AG08396 (cell line): ENCODE data around the gene CYP3A7.
"Not testable (repeated sequence)": the region's sequence is repeated elsewhere in the genome, so short reads cannot be mapped to it uniquely, and the experiment has no call there.

Source experiments
- DNase-seq: peaks from one replicate; pipeline ENCODE4 v3.0.0; 2012; ENCODE audit warnings: low spot score, mixed read lengths

CYP3A7 gene

GRCh38 chr7:99734987-99735386, at the start of gene CYP3A7:
Gene CYP3A7, minus strand, starts transcription at chr7:99735196. Its CDS starts 103 bp downstream, at chr7:99735093.
- DNase-seq, result no peak

DNA sequence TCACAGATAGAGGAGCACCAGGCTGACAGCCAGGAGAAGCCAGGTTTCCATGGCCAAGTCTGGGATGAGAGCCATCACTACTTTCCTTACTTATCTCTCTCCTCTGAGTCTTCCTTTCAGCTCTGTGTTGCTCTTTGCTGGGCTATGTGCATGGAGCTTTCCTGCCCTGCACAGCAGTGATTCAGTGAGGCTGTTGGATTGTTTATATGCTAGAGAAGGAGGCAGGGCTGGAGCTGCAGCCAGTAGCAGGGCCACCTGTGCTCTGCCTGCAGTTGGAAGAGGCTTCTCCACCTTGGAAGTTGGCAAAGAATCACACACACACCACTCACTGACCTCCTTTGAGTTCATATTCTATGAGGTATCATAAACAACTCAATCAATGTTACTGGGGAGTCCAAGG, 49.0 kb upstream of the CYP3A7 start, which contains the start of gene CYP3A4:
TSS of gene CYP3A4 (minus strand) at position 178 of the 400 bp plus-strand sequence. CDS start at position 75, 103 bp downstream.
- DNase-seq, result no peak

DNA sequence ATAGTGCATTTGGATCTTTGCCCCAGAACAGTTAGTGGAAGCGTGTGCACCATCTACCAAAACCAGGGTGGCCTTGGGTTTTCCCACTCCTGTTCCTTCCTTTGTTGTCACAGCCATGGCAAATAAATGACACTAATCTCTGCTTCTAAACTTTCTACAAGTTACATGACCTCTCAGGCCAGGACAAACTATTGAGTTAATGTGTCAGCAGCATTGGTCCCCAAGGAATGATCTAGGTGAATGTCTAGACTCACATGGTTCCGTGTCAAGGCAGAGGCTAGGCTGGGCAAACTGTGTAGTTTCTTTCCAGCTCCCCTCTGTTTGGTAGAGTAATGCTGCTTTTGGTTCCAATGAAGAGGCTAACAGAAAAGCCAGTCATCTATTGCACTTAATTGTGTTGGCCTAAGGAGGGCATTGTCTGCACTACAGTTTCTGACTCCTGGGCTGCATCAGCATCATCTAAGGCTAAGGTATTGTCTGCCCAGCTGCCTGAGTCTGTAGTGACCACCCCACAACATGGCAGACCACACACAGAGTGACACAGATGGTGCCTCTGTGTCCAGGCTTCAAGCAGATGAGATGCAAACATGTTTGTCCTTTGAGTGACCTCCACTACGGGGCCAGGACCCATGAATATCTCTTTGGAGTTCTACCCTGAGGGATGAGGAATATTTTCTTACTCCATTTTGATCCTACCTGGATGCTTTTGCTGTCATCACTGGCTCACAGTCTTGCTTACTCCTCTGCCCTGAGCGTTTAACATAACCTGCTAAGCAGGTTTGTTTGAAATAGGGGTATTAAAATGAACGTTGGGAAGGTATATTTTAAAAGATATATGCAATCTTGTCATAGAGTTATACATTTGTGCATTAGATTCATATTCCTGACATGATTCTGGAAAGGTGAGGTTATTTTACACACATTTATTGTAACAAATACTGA, 47.3 kb upstream of the CYP3A7 start:
- no peak for DNase-seq

DNA sequence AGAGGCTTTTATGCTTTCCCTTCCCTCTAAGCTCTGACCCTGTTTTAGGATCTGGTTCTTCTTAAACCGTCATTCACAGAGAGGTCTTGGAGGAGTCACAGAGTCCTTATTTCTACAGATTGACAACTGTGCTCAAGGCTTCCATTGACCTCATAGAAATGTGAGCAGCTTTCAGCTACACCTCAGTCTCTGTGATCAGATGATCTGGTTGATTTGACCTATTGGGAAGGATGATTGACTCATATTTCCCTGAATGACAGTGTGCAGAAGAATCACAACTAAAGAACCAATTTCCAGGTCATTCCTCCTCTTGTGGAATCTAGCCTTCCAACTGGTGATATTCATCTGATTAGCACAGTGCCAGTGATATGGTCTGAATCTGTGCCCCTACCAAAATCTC, 45.6 kb upstream of the CYP3A7 start:
- DNase-seq, result no peak

GRCh38 chr7:99779949-99780348, 45.0 kb upstream of the CYP3A7 start:
- no peak for DNase-seq

DNA sequence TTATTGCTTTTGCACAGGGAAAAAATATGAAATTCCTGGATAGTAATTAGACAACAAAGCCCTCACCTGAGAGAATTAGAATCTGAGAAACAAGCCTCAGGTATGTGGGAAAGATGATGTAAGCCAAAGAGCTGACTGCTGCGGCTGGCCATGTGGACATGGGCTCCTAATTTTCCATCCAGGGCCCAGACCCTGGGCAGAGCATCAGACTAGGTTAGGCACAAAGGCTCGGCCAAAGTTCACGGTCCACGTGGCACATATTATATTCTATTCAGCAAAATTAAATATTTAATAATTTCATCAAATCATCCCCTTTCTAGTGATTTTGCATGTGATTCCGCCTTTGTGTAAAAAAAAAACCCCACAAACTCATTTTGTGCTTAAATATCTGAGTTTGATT, 43.9 kb upstream of the CYP3A7 start:
- no peak for DNase-seq

DNA sequence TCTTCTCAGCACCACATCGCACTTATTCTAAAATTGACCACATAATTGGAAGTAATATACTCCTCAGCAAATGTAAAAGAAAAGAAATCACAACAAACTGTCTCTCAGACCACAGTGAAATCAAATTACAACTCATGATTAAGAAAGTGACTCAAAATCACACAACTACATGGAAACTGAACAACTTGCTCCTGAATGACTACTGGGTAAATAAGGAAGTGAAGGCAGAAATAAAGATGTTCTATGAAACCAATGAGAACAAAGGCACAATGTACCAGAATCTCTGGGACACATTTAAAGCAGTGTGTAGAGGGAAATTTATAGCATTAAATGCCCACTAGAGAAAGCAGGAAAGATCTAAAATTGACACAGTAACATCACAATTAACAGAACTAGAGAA, 38.4 kb upstream of the CYP3A7 start:
- not testable (repeated sequence) for DNase-seq

GRCh38 chr7:99772565-99772964, 37.6 kb upstream of the CYP3A7 start:
- DNase-seq, result no peak

GRCh38 chr7:99769494-99769893, 34.5 kb upstream of the CYP3A7 start:
- not testable (repeated sequence) for DNase-seq

GRCh38 chr7:99768471-99768870, 33.5 kb upstream of the CYP3A7 start:
- no peak for DNase-seq

- no peak for DNase-seq
Measured at GRCh38 chr7:99767662-99768061, 32.7 kb upstream of the CYP3A7 start.

- no peak for DNase-seq
Measured at GRCh38 chr7:99766484-99767099, 31.6 kb upstream of the CYP3A7 start.

- no peak for DNase-seq
Measured at GRCh38 chr7:99764478-99764877, 29.5 kb upstream of the CYP3A7 start.

DNA sequence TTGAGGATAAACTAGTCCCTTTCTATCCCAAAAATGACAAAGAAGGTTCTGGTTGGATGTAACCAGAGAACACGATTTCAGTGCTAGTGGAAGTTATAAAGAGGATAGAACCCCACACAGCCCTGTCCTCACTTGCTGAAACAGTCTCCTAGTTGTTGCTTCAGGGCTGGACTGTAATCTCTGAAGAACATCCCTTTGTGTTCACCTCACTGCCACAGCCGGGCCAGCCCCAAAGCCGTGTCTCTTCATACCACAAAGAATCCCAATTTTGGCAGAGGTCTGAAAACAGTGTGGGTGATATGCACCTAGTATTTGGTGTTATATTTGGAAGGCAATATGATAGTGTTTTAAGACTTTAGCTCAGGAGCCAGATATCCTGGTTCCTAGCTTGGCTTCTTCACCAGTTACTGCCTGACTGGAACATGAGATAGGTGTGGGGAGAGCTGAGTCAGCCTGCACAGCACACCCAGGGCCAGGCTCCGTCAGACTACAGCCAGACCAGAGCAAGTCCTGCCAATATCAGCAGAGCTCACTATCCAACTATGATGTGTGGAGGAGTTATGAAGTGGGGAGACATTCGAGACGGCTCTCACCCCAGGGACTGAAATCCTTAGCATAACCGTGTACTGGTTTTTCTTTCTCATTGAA, 27.8 kb upstream of the CYP3A7 start:
- peak; percentile 43 for DNase-seq

- no peak for DNase-seq
Measured at GRCh38 chr7:99755085-99755484, 20.1 kb upstream of the CYP3A7 start.

DNA sequence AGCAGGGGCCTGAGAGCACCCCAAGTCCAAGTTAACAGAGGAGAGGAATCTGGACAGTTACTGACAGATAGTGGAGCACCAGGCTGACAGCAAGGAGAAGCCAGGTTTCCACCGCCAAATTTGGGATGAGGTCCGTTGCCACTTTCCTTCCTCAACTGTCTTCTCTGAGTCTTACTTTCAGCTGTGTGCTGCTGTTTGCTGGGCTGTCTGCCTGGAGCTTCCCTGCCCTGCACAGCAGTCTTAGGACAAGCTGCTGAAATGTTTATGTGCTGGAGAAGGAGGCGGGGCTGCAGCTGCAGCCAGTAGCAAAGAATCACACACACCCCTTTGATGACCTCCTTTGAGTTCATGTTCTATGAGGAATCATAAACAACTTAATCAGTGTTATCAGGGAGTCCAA, 17.4 kb upstream of the CYP3A7 start:
- DNase-seq, result no peak

DNA sequence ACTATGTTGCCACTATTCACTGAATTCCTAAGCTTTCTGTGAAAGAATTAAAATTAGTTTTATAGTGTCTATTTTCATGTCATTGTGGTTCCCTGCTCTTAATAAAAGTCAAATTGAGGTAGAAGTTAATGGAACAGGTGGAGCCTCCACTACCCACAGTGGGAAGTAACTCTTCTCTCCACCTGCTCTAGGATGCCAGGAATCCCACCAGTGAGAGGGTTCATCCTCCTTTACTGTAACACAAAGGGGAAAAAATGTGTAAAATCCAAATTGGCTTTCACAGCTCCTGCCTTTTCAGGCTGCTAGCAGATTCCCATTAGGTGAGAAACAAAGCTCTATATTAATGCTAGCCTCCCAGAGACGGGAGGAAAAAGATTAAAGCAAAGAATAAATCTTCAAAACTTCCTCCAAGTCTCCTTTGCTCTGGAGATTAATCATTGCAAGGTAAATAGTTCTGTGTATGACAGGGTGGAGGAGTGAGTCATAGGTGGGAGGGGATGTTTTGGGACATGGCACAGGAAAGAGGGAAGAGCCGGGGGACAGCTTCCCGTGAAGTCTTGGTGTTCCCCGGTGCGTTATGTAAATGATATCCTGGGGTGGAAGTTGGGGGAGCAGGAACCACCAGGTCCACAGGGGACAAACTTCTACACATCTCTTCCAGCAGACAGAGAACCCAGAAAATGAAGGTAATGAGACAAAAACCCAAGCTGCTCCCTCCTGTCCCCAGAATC, 16.5 kb upstream of the CYP3A7 start:
- not testable (repeated sequence) for DNase-seq

- no peak for DNase-seq
Measured at GRCh38 chr7:99748846-99749579, 14.0 kb upstream of the CYP3A7 start.

- DNase-seq, result not testable (repeated sequence)
Measured at GRCh38 chr7:99746915-99747314, 11.9 kb upstream of the CYP3A7 start.

- DNase-seq, result not testable (repeated sequence)
Measured at GRCh38 chr7:99745395-99745794, 10.4 kb upstream of the CYP3A7 start.

GRCh38 chr7:99742737-99743394, 7.9 kb upstream of the CYP3A7 start:
- DNase-seq, result no peak
